K562 (cell line): ENCODE data around the gene SLC26A11. TPM values are rescaled to one million over a fixed set of nuclear protein-coding genes. Genes with fewer than 3 reads are reported as not detected.

Source experiments
- ATF4 ChIP-seq: fragments of 450-650 bp; formaldehyde crosslinking; IDR thresholded peaks from 2 replicates; pipeline ENCODE4 v1.4.0; 2022; ENCODE audit warnings: mild to moderate bottlenecking, moderate library complexity
- ATF7 ChIP-seq: fragments of 450-650 bp; IDR thresholded peaks from 2 replicates; pipeline ENCODE4 v1.7.1; 2014; ENCODE audit warnings: mild to moderate bottlenecking, moderate library complexity
- BCOR ChIP-seq: fragments of 450-650 bp; IDR thresholded peaks from 2 replicates; pipeline ENCODE4 v1.6.1; 2016
- HMG20A ChIP-seq: fragments of 450-650 bp; formaldehyde crosslinking; conservative IDR thresholded peaks from 2 replicates; pipeline ENCODE4 v1.4.0; 2020; ENCODE audit warnings: mild to moderate bottlenecking, mixed read lengths
- MCM5 ChIP-seq: fragments of 450-650 bp; IDR thresholded peaks from 2 replicates; pipeline ENCODE4 v1.6.1; 2016; ENCODE audit warnings: low read depth
- RBM25 ChIP-seq: fragments of 200-400 bp; formaldehyde crosslinking; IDR thresholded peaks from 2 replicates; pipeline ENCODE4 v1.6.1; 2018; ENCODE audit warnings: low read length, low read depth, moderate library complexity; ENCODE audit not compliant: severe bottlenecking
- TCFL5 ChIP-seq: fragments of 250-450 bp; sonication (Bioruptor Pico); conservative IDR thresholded peaks from 2 replicates; pipeline ENCODE4 v1.6.1; 2021; ENCODE audit warnings: mild to moderate bottlenecking, moderate library complexity, matching md5 sums
- TRIM28 ChIP-seq: fragments of 450-650 bp; IDR thresholded peaks from 2 replicates; pipeline ENCODE4 v1.6.1; 2017
- USF1 ChIP-seq: sonication (generic); formaldehyde crosslinking; IDR thresholded peaks from 2 replicates; pipeline ENCODE4 v1.9.0; 2022; ENCODE audit warnings: mild to moderate bottlenecking, missing genetic modification reagents
- ZBTB9 ChIP-seq: fragments of 450-650 bp; formaldehyde crosslinking; IDR thresholded peaks from 2 replicates; pipeline ENCODE4 v1.4.0; 2020; ENCODE audit warnings: mild to moderate bottlenecking, moderate library complexity
- ZNF354B ChIP-seq: fragments of 250-450 bp; sonication (Bioruptor Pico); IDR thresholded peaks from 2 replicates; pipeline ENCODE4 v1.4.0; 2020
- ZNF583 ChIP-seq: fragments of 250-450 bp; sonication (Bioruptor Pico); IDR thresholded peaks from 2 replicates; pipeline ENCODE4 v1.4.0; 2020
- ZNF586 ChIP-seq: fragments of 450-650 bp; formaldehyde crosslinking; conservative IDR thresholded peaks from 2 replicates; pipeline ENCODE4 v1.4.0; 2020; ENCODE audit warnings: mild to moderate bottlenecking, moderate library complexity
- polyA plus RNA-seq, 8 experiments: library from polyadenylated mRNA; depleted of rRNA in 4 of 8; stranded (reverse) in 5 of 8; unstranded in 3 of 8; fragments of >200 nt; fragmentation: Nextera tagmentation in 2 of 8; fragmentation: Illumina TruSeq in 1 of 8; extraction: Ambion mirVana in 2 of 8; extraction: Trizol in 1 of 8; gene quantifications; 2 replicates each; pipeline versions ENCODE4 v1.2.1 to v1.2.3, GENCODE V29; 2011 to 2014; ENCODE audit warnings: inconsistent platforms in 1 of 8, missing spikeins in 1 of 8
- total RNA-seq, 7 experiments: library from RNA; depleted of rRNA in 6 of 7; stranded (reverse); fragments of >200 nt in 6 of 7; fragmentation: Illumina TruSeq in 2 of 7; extraction: Trizol in 2 of 7; gene quantifications; 2 replicates each; pipeline versions ENCODE4 v1.2.1 to v1.2.3, GENCODE V29; 2011 to 2021; ENCODE audit warnings: low replicate concordance in 1 of 7
- TF ChIP-seq, protein P1 (sequence below): fragments of 250-450 bp; sonication (Bioruptor Pico); IDR thresholded peaks from 2 replicates; pipeline ENCODE4 v1.4.0; 2020; ENCODE audit warnings: mild to moderate bottlenecking, moderate library complexity, borderline replicate concordance
- TF ChIP-seq, protein P2 (sequence below): fragments of 450-650 bp; IDR thresholded peaks from 2 replicates; pipeline ENCODE4 v1.6.1; 2018; ENCODE audit warnings: mild to moderate bottlenecking, low read depth; ENCODE audit not compliant: partially characterized antibody

SLC26A11 gene
- total and polyA plus RNA-seq, 9 of the 15 experiments (the other 6 are each of a cell fraction or from before 2014, with no cell fraction given): 0.06 to 3.1 (median 1.2) TPM; not detected in 1

DNA sequence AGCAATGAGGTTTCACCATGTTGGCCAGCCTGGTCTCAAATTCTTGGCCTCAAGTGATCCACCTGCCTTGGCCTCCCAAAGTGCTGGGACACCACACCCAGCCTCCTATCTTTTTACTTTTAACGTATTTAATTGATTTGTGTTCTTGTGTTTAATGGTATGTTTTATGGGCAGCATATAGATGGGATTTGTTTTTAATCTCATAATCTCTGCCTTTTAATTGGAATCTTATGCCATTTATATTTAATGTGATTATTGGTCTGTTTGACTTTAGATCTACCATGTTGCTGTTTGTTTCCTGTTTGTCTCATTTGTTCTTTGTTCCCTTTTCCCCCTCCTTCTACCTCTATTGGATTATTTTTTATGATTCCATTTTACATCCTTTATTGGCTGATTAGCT is 12.2 kb downstream of the SLC26A11 start (continued):
- TF ChIP-seq, protein P1, sequence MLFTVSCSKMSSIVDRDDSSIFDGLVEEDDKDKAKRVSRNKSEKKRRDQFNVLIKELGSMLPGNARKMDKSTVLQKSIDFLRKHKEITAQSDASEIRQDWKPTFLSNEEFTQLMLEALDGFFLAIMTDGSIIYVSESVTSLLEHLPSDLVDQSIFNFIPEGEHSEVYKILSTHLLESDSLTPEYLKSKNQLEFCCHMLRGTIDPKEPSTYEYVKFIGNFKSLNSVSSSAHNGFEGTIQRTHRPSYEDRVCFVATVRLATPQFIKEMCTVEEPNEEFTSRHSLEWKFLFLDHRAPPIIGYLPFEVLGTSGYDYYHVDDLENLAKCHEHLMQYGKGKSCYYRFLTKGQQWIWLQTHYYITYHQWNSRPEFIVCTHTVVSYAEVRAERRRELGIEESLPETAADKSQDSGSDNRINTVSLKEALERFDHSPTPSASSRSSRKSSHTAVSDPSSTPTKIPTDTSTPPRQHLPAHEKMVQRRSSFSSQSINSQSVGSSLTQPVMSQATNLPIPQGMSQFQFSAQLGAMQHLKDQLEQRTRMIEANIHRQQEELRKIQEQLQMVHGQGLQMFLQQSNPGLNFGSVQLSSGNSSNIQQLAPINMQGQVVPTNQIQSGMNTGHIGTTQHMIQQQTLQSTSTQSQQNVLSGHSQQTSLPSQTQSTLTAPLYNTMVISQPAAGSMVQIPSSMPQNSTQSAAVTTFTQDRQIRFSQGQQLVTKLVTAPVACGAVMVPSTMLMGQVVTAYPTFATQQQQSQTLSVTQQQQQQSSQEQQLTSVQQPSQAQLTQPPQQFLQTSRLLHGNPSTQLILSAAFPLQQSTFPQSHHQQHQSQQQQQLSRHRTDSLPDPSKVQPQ (CRISPR knock-in tag): no peak
- TF ChIP-seq BCOR: 0 out of 2 replicates have a peak, but pooled peaks have one; percentile 38
- TF ChIP-seq, protein P2, sequence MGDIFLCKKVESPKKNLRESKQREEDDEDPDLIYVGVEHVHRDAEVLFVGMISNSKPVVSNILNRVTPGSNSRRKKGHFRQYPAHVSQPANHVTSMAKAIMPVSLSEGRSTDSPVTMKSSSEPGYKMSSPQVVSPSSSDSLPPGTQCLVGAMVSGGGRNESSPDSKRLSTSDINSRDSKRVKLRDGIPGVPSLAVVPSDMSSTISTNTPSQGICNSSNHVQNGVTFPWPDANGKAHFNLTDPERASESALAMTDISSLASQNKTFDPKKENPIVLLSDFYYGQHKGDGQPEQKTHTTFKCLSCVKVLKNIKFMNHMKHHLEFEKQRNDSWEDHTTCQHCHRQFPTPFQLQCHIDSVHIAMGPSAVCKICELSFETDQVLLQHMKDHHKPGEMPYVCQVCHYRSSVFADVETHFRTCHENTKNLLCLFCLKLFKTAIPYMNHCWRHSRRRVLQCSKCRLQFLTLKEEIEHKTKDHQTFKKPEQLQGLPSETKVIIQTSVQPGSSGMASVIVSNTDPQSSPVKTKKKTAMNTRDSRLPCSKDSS: no peak
- TF ChIP-seq HMG20A: no peak
- no peak for TF ChIP-seq ZNF586 (CRISPR knock-in tag)
- TF ChIP-seq ZNF583 (CRISPR knock-in tag): no peak
- TF ChIP-seq MCM5: no peak
- peak; percentile 89 for TF ChIP-seq ZNF354B (CRISPR knock-in tag)
- TF ChIP-seq ATF7: no peak
- TF ChIP-seq RBM25: peak; percentile 75
- TF ChIP-seq USF1 (CRISPR knock-in tag): no peak
- TF ChIP-seq ATF4 (CRISPR knock-in tag): no peak
- TF ChIP-seq TCFL5 (CRISPR knock-in tag): no peak
- TF ChIP-seq ZBTB9 (CRISPR knock-in tag): no peak
- TF ChIP-seq TRIM28: peak; percentile 51; the same call in 1 of the 2 replicates
